ENCODE data around the gene AKAP11.
"Not testable (repeated sequence)": the region's sequence is repeated elsewhere in the genome, so short reads cannot be mapped to it uniquely, and the experiment has no call there.

Gene AKAP11, protein sequence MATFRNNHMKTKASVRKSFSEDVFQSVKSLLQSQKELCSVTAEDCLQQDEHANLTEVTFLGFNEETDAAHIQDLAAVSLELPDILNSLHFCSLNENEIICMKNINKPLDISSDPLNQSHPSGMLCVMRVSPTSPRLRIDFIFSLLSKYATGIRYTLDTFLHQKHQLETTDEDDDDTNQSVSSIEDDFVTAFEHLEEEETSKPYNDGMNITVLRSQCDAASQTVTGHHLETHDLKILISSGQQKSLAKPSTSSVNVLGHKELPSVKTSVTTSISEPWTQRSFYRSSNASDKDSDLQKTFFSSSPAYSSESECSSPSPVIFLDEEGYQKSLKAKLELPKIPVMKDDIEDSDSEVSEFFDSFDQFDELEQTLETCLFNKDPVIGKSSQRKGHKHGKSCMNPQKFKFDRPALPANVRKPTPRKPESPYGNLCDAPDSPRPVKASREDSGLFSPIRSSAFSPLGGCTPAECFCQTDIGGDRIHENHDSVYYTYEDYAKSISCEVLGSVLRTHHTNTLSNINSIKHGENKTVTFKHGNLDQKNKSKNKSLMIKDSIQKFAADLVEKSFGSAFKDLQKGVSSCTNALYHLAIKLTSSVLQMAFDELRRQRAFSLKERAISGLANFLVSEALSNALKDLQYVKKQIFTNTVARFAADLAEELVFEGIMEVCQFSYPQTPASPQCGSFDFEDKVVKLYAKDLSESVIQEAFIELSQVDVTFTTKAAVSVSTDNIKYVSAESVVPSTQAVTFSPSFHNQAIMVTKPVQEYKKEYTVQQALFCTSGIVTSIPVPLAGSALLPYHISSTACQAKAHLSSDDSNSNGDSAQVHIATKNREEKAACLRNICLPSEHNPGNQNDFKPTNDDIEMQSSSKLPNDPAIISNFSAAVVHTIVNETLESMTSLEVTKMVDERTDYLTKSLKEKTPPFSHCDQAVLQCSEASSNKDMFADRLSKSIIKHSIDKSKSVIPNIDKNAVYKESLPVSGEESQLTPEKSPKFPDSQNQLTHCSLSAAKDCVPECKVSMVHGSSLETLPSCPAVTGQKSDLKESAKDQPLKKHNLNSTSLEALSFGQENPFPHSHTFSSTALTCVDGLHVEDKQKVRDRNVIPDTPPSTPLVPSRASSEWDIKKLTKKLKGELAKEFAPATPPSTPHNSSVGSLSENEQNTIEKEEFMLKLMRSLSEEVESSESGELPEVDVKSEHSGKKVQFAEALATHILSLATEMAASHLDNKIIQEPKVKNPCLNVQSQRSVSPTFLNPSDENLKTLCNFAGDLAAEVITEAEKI (N-terminal part only)

DNA sequence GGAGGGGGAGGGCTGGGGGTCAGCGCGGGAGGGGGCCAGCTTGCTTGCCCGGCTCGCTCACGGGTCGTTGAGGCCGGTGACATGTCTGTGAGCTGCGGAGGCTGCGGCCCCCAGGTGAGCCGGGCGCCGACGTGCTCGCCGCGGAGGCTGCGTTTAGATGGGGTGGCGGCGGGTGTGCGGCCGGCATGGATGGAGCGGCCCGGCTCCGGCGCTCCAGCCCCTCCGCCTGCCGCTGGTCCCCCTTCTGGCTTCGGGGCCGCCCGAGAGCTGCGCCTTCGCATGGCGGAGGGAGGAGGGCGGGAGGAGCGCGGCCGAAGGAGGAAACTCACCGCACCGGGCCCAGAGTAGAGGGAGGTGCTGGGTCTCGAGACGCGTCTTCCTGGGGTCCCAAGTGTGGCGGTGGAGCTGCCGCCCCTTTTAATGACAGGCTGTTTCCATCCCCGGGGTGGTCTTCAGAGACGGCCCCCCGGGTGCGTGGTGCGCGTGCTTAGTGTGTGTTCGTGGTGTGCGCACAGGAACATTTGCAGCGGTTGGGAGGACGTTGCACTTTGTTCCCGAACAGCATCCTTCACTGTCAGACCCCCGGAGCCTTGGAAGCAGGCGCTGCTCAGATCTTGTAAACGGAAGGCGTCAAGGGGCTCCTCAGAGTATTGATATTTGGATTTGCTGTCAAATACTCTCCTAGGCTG, at the start of gene AKAP11:
Gene AKAP11, plus strand, starts transcription at position 38 of the 689 bp plus-strand sequence. CDS start 14,197 bp downstream, outside the sequence.
- DNase-seq: peak; percentile 73

DNA sequence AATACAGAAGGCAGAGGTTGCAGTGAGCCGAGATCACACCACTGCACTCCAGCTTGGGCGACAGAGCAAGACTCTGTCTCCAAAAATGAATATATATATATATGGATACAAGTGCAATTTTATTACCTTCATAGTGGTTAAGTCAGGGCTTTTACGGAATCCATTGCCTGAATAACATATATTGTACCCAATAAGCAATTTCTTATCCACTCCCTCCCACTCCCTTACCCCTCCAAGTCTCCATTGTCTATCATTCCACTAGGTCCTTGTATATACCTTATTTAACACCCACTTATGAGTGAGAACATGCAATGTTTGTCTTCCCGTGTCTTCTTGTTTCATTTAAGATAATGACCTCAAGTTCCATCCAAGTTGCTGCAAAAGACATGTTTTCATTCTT, 48.3 kb upstream of the AKAP11 start:
- no peak for DNase-seq

DNA sequence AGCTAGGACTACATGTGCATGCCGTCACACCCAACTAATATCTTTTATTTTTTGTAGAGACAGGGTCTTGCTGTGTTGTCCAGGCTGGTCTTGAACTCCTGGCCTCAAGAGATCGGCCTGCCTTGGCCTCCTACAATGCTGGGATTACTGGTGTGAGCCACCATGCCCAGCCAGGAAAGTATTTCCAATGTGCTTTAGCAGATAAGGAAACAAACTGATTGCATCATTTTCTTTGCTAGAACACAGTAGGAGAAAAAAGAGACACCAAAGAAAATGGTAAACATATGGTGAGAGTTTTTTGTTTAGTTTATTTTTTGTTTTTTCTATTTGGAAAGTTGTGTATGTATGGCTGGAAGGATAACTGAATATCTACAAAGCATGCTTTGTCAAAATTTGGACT, 46.9 kb upstream of the AKAP11 start:
- DNase-seq: no peak

DNA sequence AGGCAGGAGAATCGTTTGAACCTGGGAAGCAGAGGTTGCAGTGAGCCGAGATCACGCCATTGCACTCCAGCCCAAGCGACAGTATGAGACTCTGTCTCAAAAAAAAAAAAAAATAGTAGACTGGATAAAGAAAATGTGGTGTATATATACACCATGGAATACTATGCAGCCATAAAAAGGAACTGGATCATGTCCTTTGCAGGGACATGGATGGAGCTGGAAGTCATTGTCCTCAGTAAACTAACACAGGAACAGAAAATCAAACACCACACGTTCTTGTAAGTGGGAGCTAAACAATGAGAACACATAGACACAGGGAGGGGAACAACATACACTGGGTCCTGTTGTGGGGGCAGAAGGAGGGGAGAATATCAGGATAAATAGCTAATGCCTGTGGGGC, 45.2 kb upstream of the AKAP11 start:
- DNase-seq: not testable (repeated sequence)

DNA sequence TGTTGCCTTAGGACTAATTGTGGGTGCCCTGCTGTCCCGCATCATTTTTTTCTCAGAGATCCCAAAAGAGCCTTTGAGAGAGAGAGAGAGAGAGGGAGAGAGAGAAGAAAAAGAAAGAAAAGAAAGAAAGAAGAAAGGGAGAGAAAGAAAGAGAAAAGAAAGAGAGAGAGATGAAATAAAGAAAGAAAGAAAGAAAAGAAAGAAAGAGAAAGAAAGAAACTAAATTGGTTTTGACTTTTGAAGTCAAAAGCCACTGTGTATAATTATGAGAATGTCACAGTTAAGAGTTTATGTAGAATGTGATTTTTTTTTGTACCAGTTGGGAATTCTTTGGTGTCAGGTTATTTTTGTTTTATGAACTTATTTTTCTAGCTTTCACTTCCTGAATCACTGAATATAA, 43.4 kb upstream of the AKAP11 start:
- no peak for DNase-seq

DNA sequence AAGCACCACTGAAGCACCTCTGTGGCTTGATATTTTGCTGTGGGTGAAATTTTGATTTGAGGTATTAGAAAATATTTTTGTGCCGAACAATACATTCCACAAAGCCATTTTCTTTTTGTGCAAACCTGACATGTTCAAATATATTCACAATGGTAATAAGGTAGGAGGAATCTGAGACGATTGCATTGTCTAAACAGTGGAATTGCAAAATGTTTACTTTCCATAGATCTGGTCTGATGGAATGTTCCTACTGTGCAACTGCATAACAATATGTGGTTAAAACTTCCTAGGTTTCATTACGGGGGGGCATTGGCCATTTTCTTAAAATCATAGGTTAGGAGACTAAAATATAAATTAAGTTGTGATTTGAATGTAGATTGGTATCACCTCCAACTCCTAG, 42.7 kb upstream of the AKAP11 start:
- DNase-seq: no peak

DNA sequence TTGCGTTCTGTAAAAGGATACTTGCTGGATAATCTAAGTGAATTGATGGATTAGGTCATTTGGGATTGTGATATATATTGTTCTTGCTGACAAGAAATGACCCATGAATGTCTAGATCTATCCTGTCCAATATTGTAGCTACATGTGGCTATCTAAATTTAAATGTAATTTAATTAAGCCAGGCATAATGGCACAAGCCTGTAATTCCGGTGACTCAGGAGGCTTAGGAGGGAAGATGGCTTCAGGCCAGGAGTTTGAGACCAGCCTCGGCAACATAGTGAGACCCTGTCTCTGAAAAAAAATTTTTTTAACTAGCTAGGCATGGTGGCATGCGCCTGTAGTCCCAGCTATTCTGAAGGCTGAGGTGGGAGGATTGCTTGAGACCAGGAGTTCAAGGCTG, 39.3 kb upstream of the AKAP11 start:
- no peak for DNase-seq

DNA sequence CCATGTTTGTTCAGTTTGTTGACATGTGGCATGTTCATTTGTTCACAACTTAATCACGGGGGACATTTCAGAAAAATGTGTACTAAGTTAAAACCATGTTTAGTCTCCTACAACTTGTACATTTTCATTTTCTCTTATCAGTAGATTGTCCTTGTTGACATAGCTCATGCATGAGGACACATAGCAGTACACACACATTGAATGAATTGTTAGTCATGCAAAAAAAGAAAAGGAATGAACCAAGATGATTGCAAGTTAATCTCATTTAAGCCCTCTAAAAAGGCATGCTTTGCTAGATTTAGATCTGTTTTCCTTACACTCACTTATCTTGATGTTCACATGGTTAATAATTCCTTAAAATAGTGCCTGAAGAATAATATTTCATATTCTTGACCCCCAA, 38.2 kb upstream of the AKAP11 start:
- no peak for DNase-seq

DNA sequence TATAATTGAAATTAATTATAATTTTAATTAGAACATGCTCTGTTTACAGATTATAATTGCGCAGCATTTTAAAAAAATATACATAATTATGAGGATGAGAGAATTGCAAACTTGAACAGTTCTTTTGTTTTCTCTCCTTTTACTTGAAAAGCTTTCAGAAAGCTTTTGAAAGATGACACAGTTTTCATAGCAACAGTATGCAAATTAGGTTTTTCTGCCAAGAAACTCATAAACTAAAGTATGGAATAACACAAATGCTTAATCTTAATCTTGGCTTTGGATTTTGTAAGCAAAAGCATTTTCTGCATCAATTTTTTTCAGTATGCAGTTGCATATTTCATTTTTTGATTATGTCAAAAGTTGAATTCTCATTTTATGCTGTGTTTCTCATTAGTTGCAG, 32.8 kb upstream of the AKAP11 start:
- DNase-seq: no peak

DNA sequence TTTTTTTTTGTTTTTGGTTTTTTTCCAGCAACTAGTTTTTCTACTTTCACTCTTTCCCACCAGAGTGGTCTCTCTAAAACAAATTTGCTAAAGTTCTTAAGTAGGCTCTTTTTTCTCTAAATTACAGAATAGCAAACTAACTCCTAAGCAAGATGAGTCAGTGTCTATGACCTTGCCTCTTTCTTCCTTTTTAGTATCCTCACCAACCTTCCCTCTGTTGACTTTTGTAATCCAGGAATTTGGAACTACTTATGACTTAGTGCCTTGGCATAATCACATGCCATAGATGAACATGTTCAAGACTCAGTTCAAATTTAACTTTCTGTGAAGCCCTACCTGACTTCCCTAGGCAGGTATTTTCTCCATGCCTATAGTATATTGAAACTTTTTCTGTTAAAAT, 32.3 kb upstream of the AKAP11 start:
- no peak for DNase-seq

DNA sequence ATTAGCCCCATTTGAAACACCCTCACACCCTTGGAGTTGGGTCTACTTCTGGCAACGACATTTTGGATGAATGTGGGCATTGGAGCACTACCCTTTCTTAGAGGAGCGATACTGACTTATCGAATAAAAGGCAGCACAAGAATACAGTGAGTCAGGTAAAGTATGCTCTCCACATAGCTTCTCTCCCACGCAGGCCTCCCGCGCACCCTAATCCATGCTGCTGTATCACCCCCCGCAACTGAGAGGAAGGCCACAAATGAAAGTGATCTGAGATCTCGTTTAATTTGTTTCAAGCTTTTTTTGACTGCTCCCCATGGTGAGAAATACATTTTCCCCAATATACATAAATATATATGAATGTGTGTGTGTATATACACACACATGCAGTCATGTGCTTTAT, 25.4 kb upstream of the AKAP11 start:
- DNase-seq: no peak

DNA sequence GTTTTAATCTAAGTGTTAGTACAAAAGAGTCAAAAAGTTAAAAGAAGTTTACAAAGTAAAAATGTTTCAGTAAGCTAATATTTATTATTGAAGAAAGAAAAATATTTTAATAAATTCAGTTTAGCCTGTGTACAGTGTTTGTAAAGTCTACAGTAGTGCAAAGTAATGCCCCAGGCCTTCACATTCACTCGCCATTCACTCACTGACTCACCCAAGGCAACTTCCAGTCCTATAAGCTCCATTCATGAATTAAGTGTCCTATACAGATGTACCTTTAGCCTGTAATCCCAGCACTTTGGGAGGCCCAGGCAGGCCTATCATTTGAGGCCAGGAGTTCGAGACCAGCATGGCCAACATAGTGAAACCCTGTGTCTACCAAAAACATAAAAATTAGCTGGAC, 24.1 kb upstream of the AKAP11 start:
- no peak for DNase-seq

DNA sequence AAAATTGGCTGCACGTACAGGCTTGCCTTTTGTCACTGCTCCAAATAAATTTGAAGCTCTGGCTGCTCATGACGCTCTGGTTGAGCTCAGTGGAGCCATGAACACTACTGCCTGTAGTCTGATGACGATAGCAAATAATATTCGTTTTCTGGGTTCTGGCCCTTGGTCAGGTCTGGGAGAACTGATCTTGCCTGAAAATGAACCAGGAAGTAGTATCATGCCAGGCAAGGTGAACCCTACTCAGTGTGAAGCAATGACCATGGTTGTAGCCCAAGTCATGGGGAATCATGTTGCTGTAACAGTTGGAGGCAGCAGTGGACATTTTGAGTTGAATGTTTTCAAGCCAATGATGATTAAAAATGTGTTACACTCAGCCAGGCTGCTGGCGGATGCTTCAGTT, 16.1 kb upstream of the AKAP11 start:
- no peak for DNase-seq

DNA sequence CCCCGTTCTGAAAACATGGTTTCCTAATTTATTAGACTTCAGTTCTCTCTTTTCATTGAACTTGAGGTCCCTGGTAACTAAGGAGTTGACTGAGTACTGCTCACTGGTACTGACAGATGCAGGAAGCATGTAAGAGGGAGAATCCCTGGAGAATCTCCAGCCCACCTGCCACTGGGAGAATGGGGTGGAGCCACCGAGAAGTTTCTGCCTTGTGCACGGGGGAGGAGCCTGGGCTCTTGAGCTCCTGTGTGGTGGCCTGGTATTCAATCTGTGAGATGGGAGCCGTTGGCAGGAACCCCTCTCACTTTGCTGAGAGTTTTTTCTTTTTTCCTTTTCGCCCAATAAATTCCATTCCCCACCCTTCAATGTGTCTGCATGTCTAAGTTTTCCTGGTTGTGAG, 13.2 kb upstream of the AKAP11 start:
- no peak for DNase-seq

DNA sequence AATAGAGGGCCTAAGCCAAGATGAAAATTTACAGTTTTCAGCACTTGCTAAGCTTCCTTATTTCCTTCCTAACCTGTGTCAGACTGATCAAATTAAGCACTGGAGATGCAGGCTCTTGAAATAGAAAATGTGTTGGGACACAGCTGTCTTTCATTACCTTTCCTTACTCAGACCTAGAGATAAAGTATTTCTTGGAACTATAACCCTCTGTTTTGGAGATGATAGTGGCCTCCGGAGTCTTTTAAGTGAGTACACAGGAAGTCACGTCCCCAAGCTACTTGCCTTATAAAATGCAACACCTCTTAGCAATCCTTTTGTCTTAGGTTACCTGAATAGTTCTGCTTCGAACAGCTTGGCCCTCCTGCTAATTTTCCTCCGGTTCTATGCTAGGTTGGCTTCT, 12.4 kb upstream of the AKAP11 start:
- no peak for DNase-seq

DNA sequence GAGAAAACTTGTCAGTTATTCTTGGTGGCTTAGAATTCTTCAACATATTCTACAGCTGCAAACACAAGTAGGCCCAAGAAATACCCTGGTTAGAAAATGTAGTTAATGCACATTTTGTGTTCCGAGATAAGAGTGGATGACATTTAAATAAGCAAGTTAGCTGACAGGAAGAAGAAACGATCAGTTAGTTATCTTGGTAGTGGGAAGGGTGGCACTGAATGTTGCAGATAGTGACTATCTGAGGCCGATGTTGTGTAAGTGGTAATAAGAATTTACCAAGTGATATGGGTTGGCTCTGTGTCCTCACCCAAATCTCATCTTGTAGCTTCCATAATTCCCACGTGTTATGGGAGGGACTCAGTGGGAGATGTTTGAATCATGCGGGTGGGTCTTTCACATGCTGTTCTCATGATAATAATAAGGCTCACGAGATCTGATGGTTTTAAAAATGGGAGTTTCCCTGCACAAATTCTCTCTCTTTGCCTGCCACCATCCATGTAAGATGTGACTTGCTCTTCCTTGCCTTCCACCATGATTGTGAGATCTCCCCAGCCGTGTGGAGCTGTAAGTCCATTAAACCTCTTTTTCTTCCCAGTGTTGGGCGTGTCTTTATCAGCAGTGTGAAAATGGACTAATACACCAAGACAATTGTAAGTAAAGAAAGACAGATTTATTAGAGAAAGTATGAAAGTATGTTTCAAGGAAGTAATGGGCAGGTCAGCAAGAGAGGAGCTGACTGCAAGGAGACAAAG, 10.9 kb upstream of the AKAP11 start:
- DNase-seq: no peak

DNA sequence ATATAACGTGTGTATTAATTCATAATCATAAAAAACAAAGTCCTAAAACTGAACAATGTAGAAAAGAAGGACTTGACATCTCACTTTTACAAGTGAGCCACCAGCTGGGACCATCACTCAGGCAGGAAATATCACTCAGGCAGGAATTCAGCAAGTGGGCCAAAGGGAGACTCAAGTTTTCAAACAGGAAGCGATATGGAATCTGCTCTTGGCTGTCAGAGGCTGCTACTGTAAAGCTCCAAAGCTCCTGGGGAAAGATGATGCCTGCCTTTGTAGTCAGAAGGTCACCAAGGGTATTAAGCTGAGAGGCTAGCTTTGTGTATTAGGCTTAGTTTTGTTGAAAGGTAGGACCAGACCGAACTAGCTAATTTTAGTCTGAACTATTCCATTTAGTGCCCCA, 5.5 kb upstream of the AKAP11 start:
- DNase-seq: no peak

DNA sequence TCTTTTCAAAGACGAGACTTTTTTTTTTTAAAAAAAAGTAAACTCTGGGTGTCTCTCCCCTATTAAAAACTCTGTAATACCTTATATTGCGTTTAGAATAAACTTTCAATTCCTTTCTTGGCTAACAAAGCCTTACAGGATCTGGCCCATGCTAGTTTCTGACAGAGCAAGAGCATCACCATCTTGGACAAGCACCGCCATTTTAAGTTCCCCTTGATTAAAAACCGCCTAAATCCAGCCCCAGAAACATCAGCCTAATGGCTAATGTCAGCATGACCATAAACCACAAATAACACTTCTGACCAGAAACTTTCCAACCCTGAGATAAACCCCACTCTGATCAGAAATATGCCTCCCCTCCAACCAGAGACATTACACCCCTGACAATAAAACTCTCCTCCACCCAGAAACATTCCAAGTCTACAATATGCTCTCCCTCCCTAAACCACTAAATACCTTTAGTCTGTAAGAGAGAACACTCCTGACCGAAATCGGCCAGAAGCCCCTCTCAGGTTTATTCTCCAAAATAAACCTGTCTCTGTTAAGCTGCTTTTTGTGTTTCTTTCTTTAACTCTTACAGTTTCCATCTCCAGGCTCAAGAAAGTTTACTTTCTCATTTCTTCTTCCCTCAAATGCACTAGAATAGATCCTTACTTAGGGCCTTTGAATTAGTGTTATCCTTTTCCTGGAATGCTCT, 1.6 kb upstream of the AKAP11 start:
- no peak for DNase-seq

DNA sequence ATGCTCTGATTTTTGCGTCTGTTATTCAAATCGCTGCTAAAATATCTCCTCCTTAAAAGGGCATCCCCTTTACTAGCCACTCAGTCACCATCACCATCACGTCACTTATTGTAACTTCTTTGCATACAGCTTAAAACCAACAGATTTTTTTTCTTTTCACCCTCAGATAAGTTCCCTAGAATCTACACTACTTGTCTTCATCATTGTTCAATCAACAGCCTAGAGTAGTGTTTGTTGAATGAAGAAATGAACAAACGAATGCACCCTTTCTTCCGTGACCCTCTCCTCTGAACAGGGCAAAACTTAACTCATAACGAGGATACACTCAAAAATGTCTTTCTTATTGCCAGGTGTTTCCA, 1.1 kb upstream of the AKAP11 start:
- DNase-seq: no peak

DNA sequence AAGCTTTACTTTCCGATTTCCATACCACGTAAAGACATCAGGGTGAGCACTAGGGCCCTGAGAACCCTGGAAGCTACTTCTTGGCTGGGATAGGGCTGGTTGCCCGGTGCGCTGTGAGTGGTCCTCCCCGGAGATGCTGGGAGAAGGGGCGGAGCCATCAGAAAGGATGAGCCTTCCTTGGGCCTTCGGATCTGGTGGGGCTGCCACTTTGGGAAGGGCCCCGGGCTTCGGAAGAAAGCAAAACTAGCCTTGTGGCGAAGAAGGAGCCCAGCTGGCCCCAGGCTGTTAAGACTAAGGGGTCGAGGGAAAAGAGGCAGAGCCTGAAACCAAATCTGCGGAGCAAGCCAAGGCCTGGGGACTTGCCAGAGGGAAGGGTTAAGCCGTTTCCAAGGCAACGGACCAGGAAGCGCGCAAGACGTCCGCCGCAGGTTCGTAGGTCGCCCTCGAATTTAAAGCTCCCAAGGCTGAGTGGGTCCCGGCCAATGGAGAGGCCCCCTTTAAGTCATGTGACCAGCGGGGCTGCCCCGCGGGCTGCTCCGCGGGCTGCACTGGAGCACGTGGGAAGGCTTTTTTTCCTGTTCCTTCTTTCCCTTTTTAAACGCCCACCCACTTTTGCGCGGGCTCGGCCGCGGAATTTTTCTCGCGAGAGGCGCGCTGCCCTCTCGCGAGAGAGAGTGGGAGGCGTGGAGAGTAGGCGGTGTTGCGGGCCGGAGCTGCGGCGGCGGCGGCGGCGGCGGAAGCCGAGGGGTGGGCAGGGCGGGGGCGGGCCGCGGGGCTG, 426 bp upstream of the AKAP11 start:
- peak; percentile 99 for DNase-seq

DNA sequence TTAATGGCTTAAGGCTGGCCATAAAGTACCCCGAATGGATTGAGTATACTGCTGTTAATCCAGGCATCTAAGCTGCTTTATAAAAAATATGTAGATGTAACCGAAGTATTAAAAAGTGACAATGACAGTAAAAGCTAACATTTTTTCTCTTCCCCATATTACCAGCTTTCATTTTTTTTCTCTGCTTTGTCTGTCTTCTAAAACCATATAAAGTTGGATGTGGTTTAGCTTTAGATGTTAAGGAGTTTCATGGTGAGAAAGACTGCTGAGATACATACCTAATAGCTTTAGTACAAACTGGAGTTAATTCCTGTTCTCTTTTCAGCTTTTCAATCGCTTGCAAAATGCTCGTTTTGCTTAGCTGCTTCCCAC, 838 bp downstream of the AKAP11 start:
- DNase-seq: no peak

All from COR-L47 (cell line).